GM10847 (cell line): ENCODE data around the gene AKR1B1.

Experiments used
- POLR2A ChIP-seq: IDR thresholded peaks from 2 replicates; pipeline ENCODE4 v1.6.1; 2011; ENCODE audit not compliant: insufficient read length; ENCODE audit errors: extremely low read depth

AKR1B1 gene

GRCh38 chr7:134453518-134453917, 5.4 kb downstream of the AKR1B1 start:
- TF ChIP-seq POLR2A: no peak

GRCh38 chr7:134452991-134453473, 5.9 kb downstream of the AKR1B1 start:
- TF ChIP-seq POLR2A: no peak

- TF ChIP-seq POLR2A: no peak
Observed at GRCh38 chr7:134452419-134452838, 6.5 kb downstream of the AKR1B1 start.

- TF ChIP-seq POLR2A: no peak
Observed at GRCh38 chr7:134451656-134452055, 7.2 kb downstream of the AKR1B1 start.

- no peak for TF ChIP-seq POLR2A
Observed at GRCh38 chr7:134450294-134451000, 8.5 kb downstream of the AKR1B1 start.

GRCh38 chr7:134449680-134450079, 9.2 kb downstream of the AKR1B1 start:
- TF ChIP-seq POLR2A: no peak

GRCh38 chr7:134448356-134449229, 10.3 kb downstream of the AKR1B1 start:
- TF ChIP-seq POLR2A: no peak

- TF ChIP-seq POLR2A: no peak
Observed at GRCh38 chr7:134447383-134447782, 11.5 kb downstream of the AKR1B1 start.

GRCh38 chr7:134446923-134447322, 12.0 kb downstream of the AKR1B1 start:
- no peak for TF ChIP-seq POLR2A

GRCh38 chr7:134446446-134446845, 12.5 kb downstream of the AKR1B1 start:
- no peak for TF ChIP-seq POLR2A

GRCh38 chr7:134444961-134445315, 14.0 kb downstream of the AKR1B1 start:
- no peak for TF ChIP-seq POLR2A

- TF ChIP-seq POLR2A: no peak
Observed at GRCh38 chr7:134444198-134444960, 14.5 kb downstream of the AKR1B1 start.

- no peak for TF ChIP-seq POLR2A
Observed at GRCh38 chr7:134443396-134444070, 15.4 kb downstream of the AKR1B1 start.

- TF ChIP-seq POLR2A: no peak
Observed at GRCh38 chr7:134442441-134443220, 16.3 kb downstream of the AKR1B1 start.
